ENCODE data around the gene NFS1. TPM values are rescaled to one million over a fixed set of nuclear protein-coding genes. Genes with fewer than 3 reads are reported as not detected.

The NFS1 gene
- total RNA-seq, 2 experiments from 2014 or later = 41.3 to 56.2 TPM

DNA sequence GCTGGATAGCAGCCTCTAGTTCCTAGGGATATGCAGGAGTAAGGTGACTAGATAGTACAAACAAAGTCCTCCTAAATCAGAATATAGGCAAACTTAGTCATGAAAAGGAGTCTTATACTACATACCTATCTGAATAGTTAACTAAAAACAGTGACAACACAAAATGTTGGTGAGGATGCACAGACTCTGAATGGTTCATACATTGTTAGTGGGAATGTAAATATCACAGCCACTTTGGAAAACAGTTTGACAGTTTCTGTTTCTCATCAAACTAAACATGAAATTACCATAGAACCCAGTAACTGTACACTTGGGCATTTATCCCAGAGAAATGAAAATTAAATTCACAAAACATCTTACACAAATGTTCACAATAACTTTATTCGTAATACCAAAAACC, 17.2 kb downstream of the NFS1 start:
- Histone ChIP-seq H3K9me2 (ENCODE audit: insufficient read depth, low read length) (no peaks in the 10 kb centered on the region), H2AFZ (ENCODE audit: low read length) (no peak overlapping the region), H3K36me3 (ENCODE audit: insufficient read depth, low read length) (peaks cover 11% of the 10 kb centered on the region), H3K4me3 (ENCODE audit: low read depth, low read length, poor library complexity, severe bottlenecking) (no peak overlapping the region), H3K27ac (ENCODE audit: low read depth, low read length, poor library complexity, severe bottlenecking) (no peak overlapping the region), H3K4me1 (ENCODE audit: insufficient read depth, low read length, poor library complexity, severe bottlenecking) (peaks cover 13% of the 10 kb centered on the region), H3K4me2 (ENCODE audit: low read length) (no peak overlapping the region), H4K20me1 (ENCODE audit: insufficient read depth, low read length) (no peaks in the 10 kb centered on the region), H3K79me2 (ENCODE audit: insufficient read depth, low read depth, low read length) (no peaks in the 10 kb centered on the region), H3K9me3 (ENCODE audit: low read length) (no peaks in the 10 kb centered on the region)
- ChIA-PET CTCF (ENCODE audit: unreplicated experiment) (no interaction called here), POLR2A (interaction anchor here (0.7 kb wide), 1 partner anchor 90 kb away, joined by 4 read pairs; the partner anchor contains the start of gene PHF20)
- TF ChIP-seq EZH2phosphoT487 (IDR thresholded peaks at IDR 0.05; ENCODE audit: borderline replicate concordance, low read depth, low read length) = no peak
- TF ChIP-seq, protein P1, sequence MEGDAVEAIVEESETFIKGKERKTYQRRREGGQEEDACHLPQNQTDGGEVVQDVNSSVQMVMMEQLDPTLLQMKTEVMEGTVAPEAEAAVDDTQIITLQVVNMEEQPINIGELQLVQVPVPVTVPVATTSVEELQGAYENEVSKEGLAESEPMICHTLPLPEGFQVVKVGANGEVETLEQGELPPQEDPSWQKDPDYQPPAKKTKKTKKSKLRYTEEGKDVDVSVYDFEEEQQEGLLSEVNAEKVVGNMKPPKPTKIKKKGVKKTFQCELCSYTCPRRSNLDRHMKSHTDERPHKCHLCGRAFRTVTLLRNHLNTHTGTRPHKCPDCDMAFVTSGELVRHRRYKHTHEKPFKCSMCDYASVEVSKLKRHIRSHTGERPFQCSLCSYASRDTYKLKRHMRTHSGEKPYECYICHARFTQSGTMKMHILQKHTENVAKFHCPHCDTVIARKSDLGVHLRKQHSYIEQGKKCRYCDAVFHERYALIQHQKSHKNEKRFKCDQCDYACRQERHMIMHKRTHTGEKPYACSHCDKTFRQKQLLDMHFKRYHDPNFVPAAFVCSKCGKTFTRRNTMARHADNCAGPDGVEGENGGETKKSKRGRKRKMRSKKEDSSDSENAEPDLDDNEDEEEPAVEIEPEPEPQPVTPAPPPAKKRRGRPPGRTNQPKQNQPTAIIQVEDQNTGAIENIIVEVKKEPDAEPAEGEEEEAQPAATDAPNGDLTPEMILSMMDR (conservative IDR thresholded peaks at IDR 0.05; ENCODE audit: low read length) = no peak
- BruUV-seq (replicated peaks) = no TSS peak
- intact Hi-C loops (cut with micrococcal nuclease; ENCODE audit: unreplicated experiment) = no loop called here
- DNase-seq (ENCODE audit: low spot score) = no peak

DNA sequence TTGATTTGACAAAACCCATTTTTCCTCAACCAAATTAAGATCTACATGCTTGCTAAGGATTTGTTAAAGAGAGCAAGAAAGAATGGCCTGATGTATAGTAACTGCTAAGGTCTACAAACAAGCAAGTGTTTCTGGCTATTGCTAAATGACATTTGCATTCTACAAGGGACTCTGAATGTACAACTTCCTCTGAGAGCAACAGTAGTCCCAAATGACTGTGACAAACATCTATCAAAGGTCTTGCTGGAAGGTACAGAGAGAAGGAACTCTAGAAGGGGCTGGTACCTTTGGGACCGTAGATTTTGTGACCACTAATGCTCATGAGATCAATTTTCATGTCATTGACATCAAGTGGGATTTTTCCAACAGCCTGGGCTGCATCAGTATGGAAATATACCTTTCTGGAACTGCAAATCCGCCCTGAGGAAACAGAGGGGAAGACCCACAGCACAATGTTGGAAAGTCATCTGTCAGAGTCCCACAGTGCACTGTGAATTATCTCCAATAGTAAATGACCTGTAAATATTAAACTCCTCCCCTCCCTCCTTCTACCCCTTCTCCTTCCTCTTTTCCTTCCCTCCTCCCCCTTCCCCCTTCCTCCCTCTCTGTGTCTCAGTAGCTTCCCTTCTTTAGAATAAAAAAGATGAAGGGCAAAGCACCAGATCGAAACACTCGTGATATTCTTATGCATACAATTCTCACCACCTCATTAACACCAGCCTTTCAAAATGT, 18.5 kb downstream of the NFS1 start:
- H2AFZ ChIP-seq (ENCODE audit: low read length) = no peak overlapping the region
- H3K36me3 ChIP-seq (ENCODE audit: insufficient read depth, low read length) = peaks cover 9% of the 10 kb centered on the region
- peak overlapping the region; percentile 18 for H3K27ac ChIP-seq (ENCODE audit: low read depth, low read length, poor library complexity, severe bottlenecking)
- H3K4me2 ChIP-seq (ENCODE audit: low read length) = peak overlapping the region; percentile 28; the same call in 1 of the 2 replicates
- no peaks in the 10 kb centered on the region for H3K9me3 ChIP-seq (ENCODE audit: low read length)
- ChIA-PET POLR2A (interaction anchor here (0.6 kb wide), 1 partner anchor 109 kb away, joined by 9 read pairs; no protein-coding TSS in a partner anchor), CTCF (ENCODE audit: unreplicated experiment) (interaction anchor here (0.6 kb wide), 1 partner anchor 80 kb away, joined by 3 read pairs; no protein-coding TSS in a partner anchor)
- no TSS peak for BruUV-seq (replicated peaks)
- no peak overlapping the region for H3K4me3 ChIP-seq (ENCODE audit: low read depth, low read length, poor library complexity, severe bottlenecking)
- peaks cover 13% of the 10 kb centered on the region for H3K4me1 ChIP-seq (ENCODE audit: insufficient read depth, low read length, poor library complexity, severe bottlenecking)
- no peaks in the 10 kb centered on the region for H3K79me2 ChIP-seq (ENCODE audit: insufficient read depth, low read depth, low read length)
- H3K9me2 ChIP-seq (ENCODE audit: insufficient read depth, low read length) = no peaks in the 10 kb centered on the region
- intact Hi-C loops (cut with micrococcal nuclease; ENCODE audit: unreplicated experiment) = no loop called here
- peak; percentile 15 for DNase-seq (ENCODE audit: low spot score)
- TF ChIP-seq, protein P1 (conservative IDR thresholded peaks at IDR 0.05; ENCODE audit: low read length) = no peak
- TF ChIP-seq EZH2phosphoT487 (IDR thresholded peaks at IDR 0.05; ENCODE audit: borderline replicate concordance, low read depth, low read length) = no peak
- H4K20me1 ChIP-seq (ENCODE audit: insufficient read depth, low read length) = no peaks in the 10 kb centered on the region

DNA sequence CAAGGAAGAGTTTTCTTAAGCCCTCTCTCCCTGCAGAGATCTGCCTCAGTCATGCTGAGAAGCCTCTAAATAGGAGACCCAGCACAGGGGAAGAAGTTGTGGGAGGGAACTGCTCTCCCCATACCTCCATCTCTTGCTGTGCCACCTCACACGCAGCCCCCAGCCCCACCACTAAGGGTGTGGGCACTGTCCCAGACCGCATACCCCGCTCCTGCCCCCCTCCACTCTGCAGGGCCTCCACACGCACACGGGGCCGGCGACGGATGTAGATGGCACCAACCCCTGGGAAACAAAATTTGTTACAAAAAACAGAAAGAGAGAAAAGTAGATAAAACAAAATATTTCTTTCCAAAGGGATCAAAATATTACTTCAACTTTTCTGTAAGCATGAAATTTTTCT, 24.2 kb downstream of the NFS1 start:
- intact Hi-C loops (cut with micrococcal nuclease; ENCODE audit: unreplicated experiment) = no loop called here
- H2AFZ ChIP-seq (ENCODE audit: low read length) = no peak overlapping the region
- peaks cover 36% of the 10 kb centered on the region for H3K36me3 ChIP-seq (ENCODE audit: insufficient read depth, low read length)
- POLR2A ChIA-PET = no interaction called here
- no peak for DNase-seq (ENCODE audit: low spot score)
- no peaks in the 10 kb centered on the region for H3K9me3 ChIP-seq (ENCODE audit: low read length)
- TF ChIP-seq EZH2phosphoT487 (IDR thresholded peaks at IDR 0.05; ENCODE audit: borderline replicate concordance, low read depth, low read length) = no peak
- TF ChIP-seq, protein P1 (conservative IDR thresholded peaks at IDR 0.05; ENCODE audit: low read length) = no peak
- BruUV-seq (replicated peaks) = no TSS peak
- H4K20me1 ChIP-seq (ENCODE audit: insufficient read depth, low read length) = no peaks in the 10 kb centered on the region
- CTCF ChIA-PET (ENCODE audit: unreplicated experiment) = no interaction called here
- H3K4me2 ChIP-seq (ENCODE audit: low read length) = no peak overlapping the region
- no peak overlapping the region for H3K27ac ChIP-seq (ENCODE audit: low read depth, low read length, poor library complexity, severe bottlenecking)
- H3K4me3 ChIP-seq (ENCODE audit: low read depth, low read length, poor library complexity, severe bottlenecking) = no peak overlapping the region
- H3K4me1 ChIP-seq (ENCODE audit: insufficient read depth, low read length, poor library complexity, severe bottlenecking) = no peaks in the 10 kb centered on the region
- H3K9me2 ChIP-seq (ENCODE audit: insufficient read depth, low read length) = no peaks in the 10 kb centered on the region
- H3K79me2 ChIP-seq (ENCODE audit: insufficient read depth, low read depth, low read length) = no peaks in the 10 kb centered on the region

Data from OCI-LY7 (cell line).